Loucy (cell line): ENCODE results near the gene LAMTOR4.

Experiments used
- H2AFZ ChIP-seq: fragments of 200-600 bp; sonication (generic); 2 replicates; pipeline ENCODE4 v1.6.0; 2016; ENCODE audit warnings: antibody characterized with exemption, mild to moderate bottlenecking, low read length, moderate library complexity
- H3F3A ChIP-seq: fragments of 200-600 bp; 2 replicates; pipeline ENCODE4 v1.6.0; 2016; ENCODE audit warnings: antibody characterized with exemption, low read depth, mild to moderate bottlenecking
- H3K27me3 ChIP-seq: fragments of 200-600 bp; sonication (generic); 2 replicates; pipeline ENCODE4 v1.6.1; 2014; ENCODE audit warnings: low read length, mild to moderate bottlenecking; ENCODE audit not compliant: insufficient read depth, poor library complexity, severe bottlenecking
- H3K36me3 ChIP-seq: fragments of 200-600 bp; sonication (generic); 2 replicates; pipeline ENCODE4 v1.6.1; 2016; ENCODE audit warnings: low read length; ENCODE audit not compliant: insufficient read depth
- H3K4me1 ChIP-seq: fragments of 200-600 bp; sonication (generic); 2 replicates; pipeline ENCODE4 v1.5.1; 2014; ENCODE audit warnings: low read length, mild to moderate bottlenecking; ENCODE audit not compliant: insufficient read depth, poor library complexity, severe bottlenecking
- H3K4me2 ChIP-seq: fragments of 200-600 bp; sonication (generic); 2 replicates; pipeline ENCODE4 v1.6.0; 2014; ENCODE audit warnings: antibody characterized with exemption, low read length, low read depth, mild to moderate bottlenecking; ENCODE audit not compliant: poor library complexity, severe bottlenecking
- H3K4me3 ChIP-seq: fragments of 200-600 bp; sonication (generic); 2 replicates; pipeline ENCODE4 v1.5.1; 2014; ENCODE audit warnings: low read length, mild to moderate bottlenecking, mixed read lengths; ENCODE audit not compliant: poor library complexity, severe bottlenecking
- H3K79me2 ChIP-seq: fragments of 200-600 bp; sonication (generic); 2 replicates; pipeline ENCODE4 v1.6.1; 2014; ENCODE audit warnings: low read length; ENCODE audit not compliant: insufficient read depth
- H3K9ac ChIP-seq: fragments of 200-600 bp; sonication (generic); 2 replicates; pipeline ENCODE4 v1.6.0; 2014; ENCODE audit warnings: mild to moderate bottlenecking, low read depth, low read length, moderate library complexity; ENCODE audit not compliant: poor library complexity, severe bottlenecking
- H3K9me2 ChIP-seq: fragments of 200-600 bp; sonication (generic); replicated peaks from 2 replicates; pipeline ENCODE4 v1.6.1; 2016; ENCODE audit warnings: low read depth, low read length, mixed read lengths
- H3K9me3 ChIP-seq: fragments of 200-600 bp; sonication (generic); 2 replicates; pipeline ENCODE4 v1.6.1; 2014; ENCODE audit warnings: mild to moderate bottlenecking, antibody characterized with exemption, low read length, low read depth; ENCODE audit not compliant: insufficient read depth
- H4K20me1 ChIP-seq: fragments of 200-600 bp; sonication (generic); 2 replicates; pipeline ENCODE4 v1.6.0; 2014; ENCODE audit warnings: antibody characterized with exemption, low read length, mild to moderate bottlenecking; ENCODE audit not compliant: insufficient read depth, poor library complexity, severe bottlenecking
- CTCF ChIP-seq: fragments of 200-600 bp; sonication (generic); conservative IDR thresholded peaks from 2 replicates; pipeline ENCODE4 v1.5.1; 2014; ENCODE audit warnings: mild to moderate bottlenecking, antibody characterized with exemption, low read length
- EZH2phosphoT487 ChIP-seq: fragments of 200-600 bp; IDR thresholded peaks from 2 replicates; pipeline ENCODE4 v1.6.1; 2018; ENCODE audit warnings: antibody characterized with exemption, mild to moderate bottlenecking, moderate library complexity, borderline replicate concordance

The LAMTOR4 gene

GRCh38 chr7:100152937-100153666 lies 4.4 kb downstream of the LAMTOR4 start:
- Histone ChIP-seq H4K20me1 (peaks cover 13% of the 10 kb centered on the region), H3K79me2 (peaks cover 44% of the 10 kb centered on the region)
- no peak for TF ChIP-seq EZH2phosphoT487
- no peak for TF ChIP-seq CTCF

GRCh38 chr7:100153708-100154535 lies 5.2 kb downstream of the LAMTOR4 start:
- Histone ChIP-seq H4K20me1 (peaks cover 17% of the 10 kb centered on the region), H3K4me2 (no peak overlapping the region), H3K4me3 (no peak overlapping the region), H3K36me3 (peaks cover 9% of the 10 kb centered on the region; the same call in 1 of the 2 replicates), H3F3A (peaks cover 3% of the 10 kb centered on the region; the same call in 1 of the 2 replicates), H3K79me2 (peaks cover 50% of the 10 kb centered on the region), H2AFZ (no peak overlapping the region), H3K27me3 (no peaks in the 10 kb centered on the region), H3K9me3 (no peaks in the 10 kb centered on the region), H3K9ac (no peak overlapping the region), H3K4me1 (peaks cover 29% of the 10 kb centered on the region), H3K9me2 (no peaks in the 10 kb centered on the region)
- TF ChIP-seq CTCF (no peak), EZH2phosphoT487 (no peak)

More at GRCh38 chr7:100152937-100153666, 4.4 kb downstream of the LAMTOR4 start:
- H3K4me3 ChIP-seq, result no peak overlapping the region
- no peaks in the 10 kb centered on the region for H3K27me3 ChIP-seq
- H3K4me1 ChIP-seq, result peaks cover 30% of the 10 kb centered on the region
- no peaks in the 10 kb centered on the region for H3K9me2 ChIP-seq
- no peak overlapping the region for H3K9ac ChIP-seq
- no peaks in the 10 kb centered on the region for H3K9me3 ChIP-seq
- H3K36me3 ChIP-seq, result peaks cover 9% of the 10 kb centered on the region; the same call in 1 of the 2 replicates
- peaks cover 3% of the 10 kb centered on the region; the same call in 1 of the 2 replicates for H3F3A ChIP-seq
- no peak overlapping the region for H3K4me2 ChIP-seq
- no peak overlapping the region for H2AFZ ChIP-seq

- TF ChIP-seq CTCF (no peak), EZH2phosphoT487 (no peak)
- Histone ChIP-seq H3K79me2 (peaks cover 44% of the 10 kb centered on the region), H3K4me3 (no peak overlapping the region), H3K36me3 (peaks cover 9% of the 10 kb centered on the region; the same call in 1 of the 2 replicates), H2AFZ (no peak overlapping the region), H3K9ac (no peak overlapping the region), H4K20me1 (peaks cover 16% of the 10 kb centered on the region), H3K4me2 (no peak overlapping the region), H3K27me3 (no peaks in the 10 kb centered on the region), H3K4me1 (peaks cover 31% of the 10 kb centered on the region), H3F3A (peaks cover 3% of the 10 kb centered on the region; the same call in 1 of the 2 replicates), H3K9me2 (no peaks in the 10 kb centered on the region), H3K9me3 (no peaks in the 10 kb centered on the region)
Measured at GRCh38 chr7:100154651-100155491, 6.2 kb downstream of the LAMTOR4 start.
